Body of pancreas (tissue), 4 donors: ENCODE data around the gene NAB2. TPM values are rescaled to one million over a fixed set of nuclear protein-coding genes. Genes with fewer than 3 reads are reported as not detected.
"Not testable (repeated sequence)": the region's sequence is repeated elsewhere in the genome, so short reads cannot be mapped to it uniquely, and the experiment has no call there.

ENCODE experiments used
- ATAC-seq: fragments of 150-250 bp; one replicate; pipeline ENCODE4 v1.9.1; 2016
- DNase-seq, 4 donors: peaks; one replicate each; pipeline ENCODE4 v3.0.0-alpha.2; 2019
- H3K27ac ChIP-seq, 4 donors: fragments of 200-600 bp; sonication (generic); 1 replicate in 3 of 4; 2 replicates in 1 of 4; pipeline versions ENCODE4 v1.5.1 to v1.6.1; 2016 to 2019; ENCODE audit warnings: mild to moderate bottlenecking in 1 of 4, mixed read lengths in 1 of 4, moderate library complexity in 1 of 4
- H3K27me3 ChIP-seq, 2 donors: fragments of 200-600 bp; sonication (generic); one replicate each; pipeline ENCODE4 v1.6.0; 2016; ENCODE audit warnings: mild to moderate bottlenecking in 1 of 2
- H3K36me3 ChIP-seq, 2 donors: fragments of 200-600 bp; sonication (generic); replicated peaks in 1 of 2; 2 replicates each; pipeline ENCODE4 v1.5.1; 2016; ENCODE audit warnings: low read depth in 2 of 2; ENCODE audit not compliant: insufficient read depth in 1 of 2
- H3K4me1 ChIP-seq: fragments of 200-600 bp; sonication (generic); one replicate; pipeline ENCODE4 v1.6.0; 2016
- H3K4me3 ChIP-seq, 2 donors: fragments of 200-600 bp; sonication (generic); 1 replicate in 1 of 2; 2 replicates in 1 of 2; pipeline ENCODE4 v1.5.1; 2016 to 2019
- H3K9me3 ChIP-seq, 3 donors: fragments of 200-600 bp; sonication (generic); 1 replicate in 2 of 3; 2 replicates in 1 of 3; pipeline ENCODE4 v1.5.1; 2016
- POLR2A ChIP-seq, 3 donors: fragments of 450-650 bp; IDR thresholded peaks; one replicate each; pipeline ENCODE4 v1.6.1; 2016; ENCODE audit warnings: antibody characterized with exemption in 3 of 3, mild to moderate bottlenecking in 2 of 3
- WGBS, 2 donors: methylation state at CpG; one replicate each; pipeline ENCODE4 v1.1.5; 2017; 5-methylcytosine and 5-hydroxymethylcytosine counted together
- intact Hi-C: fragments of 100-400 bp; cut with DNase I; formaldehyde crosslinking; loops from one replicate; pipeline ENCODE4 v1.15.1; 2023
- total RNA-seq, 2 donors: library from RNA; depleted of rRNA; stranded (reverse); fragments of >200 nt; gene quantifications; one replicate each; pipeline ENCODE4 v1.1.0, GENCODE V29; 2016
- TF ChIP-seq, protein P1 (sequence below), 7 experiments: fragments of 450-650 bp in 4 of 7; fragments of 200-600 bp in 3 of 7; sonication (generic) in 3 of 7; IDR thresholded peaks; one replicate each; pipeline ENCODE4 v1.5.1; 2016 to 2019; ENCODE audit warnings: antibody characterized with exemption in 7 of 7

Gene NAB2
- total RNA-seq, 2 donors from 2014 or later: 4.0 to 7.3 TPM

DNA sequence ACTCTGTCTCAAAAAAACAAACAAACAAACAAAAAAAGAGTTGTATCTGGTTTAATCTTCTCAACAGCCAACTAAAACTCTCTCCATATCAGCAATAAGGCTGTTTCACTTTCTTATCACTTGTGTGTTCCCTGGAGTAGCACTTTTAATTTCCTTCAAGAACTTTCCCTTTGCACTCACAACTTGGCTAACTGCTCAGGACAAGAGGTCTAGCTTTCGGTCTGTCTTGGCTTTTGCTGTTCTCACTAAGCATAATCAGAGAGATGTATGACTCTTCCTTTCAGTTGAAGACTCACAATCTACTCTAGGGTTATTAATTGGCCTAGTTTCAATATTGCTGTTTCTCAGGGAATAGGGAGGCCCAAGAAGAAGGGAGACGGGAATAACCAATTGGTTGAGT lies 22.7 kb upstream of the NAB2 start:
- no peak for TF ChIP-seq POLR2A (IDR thresholded peaks at IDR 0.05)
- TF ChIP-seq, protein P1, sequence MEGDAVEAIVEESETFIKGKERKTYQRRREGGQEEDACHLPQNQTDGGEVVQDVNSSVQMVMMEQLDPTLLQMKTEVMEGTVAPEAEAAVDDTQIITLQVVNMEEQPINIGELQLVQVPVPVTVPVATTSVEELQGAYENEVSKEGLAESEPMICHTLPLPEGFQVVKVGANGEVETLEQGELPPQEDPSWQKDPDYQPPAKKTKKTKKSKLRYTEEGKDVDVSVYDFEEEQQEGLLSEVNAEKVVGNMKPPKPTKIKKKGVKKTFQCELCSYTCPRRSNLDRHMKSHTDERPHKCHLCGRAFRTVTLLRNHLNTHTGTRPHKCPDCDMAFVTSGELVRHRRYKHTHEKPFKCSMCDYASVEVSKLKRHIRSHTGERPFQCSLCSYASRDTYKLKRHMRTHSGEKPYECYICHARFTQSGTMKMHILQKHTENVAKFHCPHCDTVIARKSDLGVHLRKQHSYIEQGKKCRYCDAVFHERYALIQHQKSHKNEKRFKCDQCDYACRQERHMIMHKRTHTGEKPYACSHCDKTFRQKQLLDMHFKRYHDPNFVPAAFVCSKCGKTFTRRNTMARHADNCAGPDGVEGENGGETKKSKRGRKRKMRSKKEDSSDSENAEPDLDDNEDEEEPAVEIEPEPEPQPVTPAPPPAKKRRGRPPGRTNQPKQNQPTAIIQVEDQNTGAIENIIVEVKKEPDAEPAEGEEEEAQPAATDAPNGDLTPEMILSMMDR (IDR thresholded peaks at IDR 0.05): no peak
- ATAC-seq (no peak), DNase-seq (no peak)
- no peaks in the 10 kb centered on the region for H3K27me3 ChIP-seq
- H3K4me1 ChIP-seq: peaks cover 7% of the 10 kb centered on the region
- WGBS, 2 donors: 82 to 90% methylated on average over 2 of the region's 2 CpGs
- peaks cover 0 to 2% of the 10 kb centered on the region in 2 donors for H3K36me3 ChIP-seq
- no peak overlapping the region for H3K4me3 ChIP-seq
- H3K9me3 ChIP-seq: no peaks in the 10 kb centered on the region
- intact Hi-C loops: loop anchor here (5.0 kb wide), 2 partner anchors 51 to 126 kb away; no protein-coding TSS in a partner anchor
- no peak overlapping the region for H3K27ac ChIP-seq

DNA sequence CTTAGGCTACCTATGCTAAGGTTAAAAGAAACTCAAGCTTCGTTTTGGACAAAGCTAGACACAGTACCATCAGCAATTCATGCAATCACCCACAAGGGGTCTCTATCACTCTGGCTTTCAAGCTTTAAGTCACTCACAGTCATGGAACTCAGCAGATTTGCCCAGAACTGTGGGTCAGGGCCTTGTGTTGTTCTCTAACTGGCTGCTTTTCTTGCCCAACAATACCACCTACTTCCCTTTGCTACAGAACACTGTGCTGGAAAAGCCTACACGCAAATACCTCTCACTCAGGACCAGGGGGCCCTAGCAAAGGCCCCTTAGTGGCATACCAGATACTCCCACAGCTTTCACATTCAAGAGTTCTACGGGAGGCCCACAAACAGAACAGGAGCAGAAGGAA lies 19.4 kb upstream of the NAB2 start:
- no peak for TF ChIP-seq POLR2A (IDR thresholded peaks at IDR 0.05)
- TF ChIP-seq, protein P1 (IDR thresholded peaks at IDR 0.05): peak; percentile 70 to 96 (median 92)
- WGBS, 2 donors: 26 to 28% methylated on average over 3 of the region's 3 CpGs
- Histone ChIP-seq H3K27ac (peak overlapping the region in 3 of 4 donors; percentile 1 to 60 (median 24)), H3K27me3 (no peaks in the 10 kb centered on the region), H3K4me3 (no peak overlapping the region), H3K4me1 (peaks cover 7% of the 10 kb centered on the region), H3K9me3 (no peaks in the 10 kb centered on the region), H3K36me3 (peaks cover 0 to 3% of the 10 kb centered on the region in 2 donors)
- intact Hi-C loops: loop anchor here (5.0 kb wide), 2 partner anchors 48 to 123 kb away; no protein-coding TSS in a partner anchor
- DNase-seq: peak; percentile 69 to 88 (median 76)
- peak; percentile 99 for ATAC-seq

DNA sequence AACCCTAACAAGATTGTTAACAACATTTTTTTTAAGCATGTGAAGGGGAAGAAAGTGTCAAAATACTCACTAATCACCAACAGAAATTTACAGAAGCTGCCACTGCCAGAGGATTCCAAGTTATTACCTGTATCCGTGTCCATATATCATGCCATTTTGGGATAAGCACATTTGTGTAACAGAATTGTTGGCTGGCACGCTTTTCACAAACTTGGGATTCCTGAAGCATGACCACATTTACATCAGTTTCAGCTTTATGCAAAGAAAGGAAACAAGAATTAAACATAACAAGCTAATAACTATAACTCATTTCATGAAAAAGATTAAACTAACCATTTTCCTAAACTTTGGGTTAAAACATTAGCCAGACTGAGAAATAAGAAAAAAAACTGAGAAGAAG lies 16.3 kb upstream of the NAB2 start:
- DNase-seq (no peak), ATAC-seq (no peak)
- Histone ChIP-seq H3K9me3 (no peaks in the 10 kb centered on the region), H3K27me3 (no peaks in the 10 kb centered on the region), H3K36me3 (peaks cover 0 to 3% of the 10 kb centered on the region in 2 donors), H3K27ac (no peak overlapping the region), H3K4me1 (peaks cover 9% of the 10 kb centered on the region), H3K4me3 (no peak overlapping the region)
- TF ChIP-seq, protein P1 (IDR thresholded peaks at IDR 0.05): no peak
- no peak for TF ChIP-seq POLR2A (IDR thresholded peaks at IDR 0.05)
- intact Hi-C loops: loop anchor here (5.0 kb wide), 1 partner anchor 35 kb away; no protein-coding TSS in a partner anchor
- WGBS, 2 donors: 81 to 84% methylated on average over 2 of the region's 2 CpGs

DNA sequence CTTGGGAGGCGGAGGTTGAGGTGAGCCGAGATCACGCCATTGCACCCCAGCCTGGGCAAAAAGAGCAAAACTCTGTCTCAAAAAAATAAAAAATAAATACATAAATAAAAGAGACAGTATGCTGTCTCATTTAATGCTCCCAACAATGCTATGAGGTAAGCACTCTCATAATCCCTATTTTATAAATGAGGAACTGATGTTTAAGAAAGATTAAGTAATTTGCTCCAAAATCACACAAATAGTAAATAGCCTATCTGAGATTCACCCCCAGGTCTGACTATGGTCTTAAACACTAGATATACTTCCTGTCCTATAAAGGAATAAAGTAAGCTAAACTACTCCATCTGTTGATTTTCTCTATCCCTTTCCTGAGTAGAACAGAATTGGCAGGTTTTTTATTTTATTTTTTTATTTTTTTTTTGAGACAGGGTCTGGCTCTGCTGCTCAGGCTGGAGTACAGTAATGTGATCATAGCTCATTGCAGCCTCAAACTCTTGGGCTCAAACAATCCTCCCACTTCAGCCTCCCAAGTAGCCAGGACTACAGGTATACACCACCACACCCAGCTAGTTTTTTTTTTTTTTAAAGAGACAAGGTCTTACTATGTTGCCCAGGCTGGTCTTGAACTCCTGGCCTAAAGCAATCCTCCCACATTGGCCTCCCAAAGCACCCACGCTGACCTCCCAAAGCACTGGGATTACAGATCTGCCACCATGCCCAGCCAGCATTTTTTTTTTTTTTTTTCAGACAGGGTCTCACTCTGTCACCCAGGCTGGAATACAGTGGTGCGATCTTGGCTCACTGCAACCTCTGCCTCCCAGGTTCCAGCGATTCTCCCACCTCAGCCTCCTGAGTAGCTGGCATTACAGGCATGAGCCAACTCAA lies 15.1 kb upstream of the NAB2 start:
- H3K36me3 ChIP-seq, H3K4me3 ChIP-seq, DNase-seq, H3K9me3 ChIP-seq, H3K27ac ChIP-seq, H3K27me3 ChIP-seq, ATAC-seq: not testable (repeated sequence)
- intact Hi-C loops: loop anchor here (5.0 kb wide), 1 partner anchor 33 kb away; no protein-coding TSS in a partner anchor
- H3K4me1 ChIP-seq: peaks cover 16% of the 10 kb centered on the region
- 96 to 99% methylated on average over 6 of the region's 6 CpGs for WGBS, 2 donors

DNA sequence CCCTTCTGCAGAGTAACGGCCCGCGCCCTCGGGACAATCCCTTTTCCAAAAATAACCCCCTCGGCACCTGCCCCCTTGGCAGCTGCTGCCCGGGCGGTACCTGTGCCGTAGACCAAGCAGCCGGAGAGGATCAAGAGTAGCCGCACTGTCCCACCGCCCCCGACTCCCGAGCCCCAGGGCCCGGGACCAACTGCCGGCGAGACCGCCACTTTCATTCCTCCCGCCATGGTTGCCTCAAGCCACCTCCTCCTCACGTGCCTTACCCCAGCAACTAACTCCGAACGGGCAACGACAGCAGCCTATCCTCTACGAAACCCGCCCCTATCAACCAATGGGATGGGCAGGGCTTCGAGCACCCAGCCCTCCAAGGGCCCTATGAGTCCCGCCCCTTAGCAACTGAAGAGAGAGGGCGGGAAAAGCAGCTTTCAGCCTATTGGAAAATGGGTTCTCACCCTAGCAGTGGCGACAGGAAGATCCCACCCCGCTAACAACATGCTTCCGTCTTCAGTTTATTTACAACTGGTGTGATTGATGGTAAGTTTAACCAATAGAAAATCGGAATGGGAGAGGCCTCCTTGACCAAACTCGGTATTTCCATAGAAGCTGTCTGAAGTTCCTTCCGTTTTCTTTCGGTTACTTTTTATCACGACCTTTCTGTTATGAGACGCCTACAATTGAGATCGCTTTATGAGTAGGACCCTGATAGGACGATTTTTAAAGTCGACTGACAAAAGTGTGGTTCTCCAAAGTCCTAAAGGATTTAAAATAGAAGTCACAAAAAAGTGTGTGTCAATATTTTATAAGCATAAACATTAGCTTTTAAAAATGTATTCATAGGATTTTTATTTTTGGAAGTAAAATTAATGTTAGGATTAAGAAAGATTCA lies 10.2 kb upstream of the NAB2 start, which contains the start of gene NEMP1:
Gene NEMP1 (minus strand): TSS at position 273 of the 886 bp plus-strand sequence. CDS start 46 bp downstream, at position 227.
- peak within 1 kb of the TSS; percentile 42 to 75 for H3K4me3 ChIP-seq
- 0 to 1% methylated on average over 29 to 39 of the region's 39 CpGs for WGBS, 2 donors
- H3K9me3 ChIP-seq: no peaks in the 10 kb centered on the region
- peak; percentile 96 to 99 (median 98) for DNase-seq
- peak within 1 kb of the TSS; percentile 39 to 86 (median 62) for H3K27ac ChIP-seq
- TF ChIP-seq POLR2A (IDR thresholded peaks at IDR 0.05): peak in 2 of 3 donors; percentile 45 to 47
- TF ChIP-seq, protein P1 (IDR thresholded peaks at IDR 0.05): no peak
- intact Hi-C loops: no loop called here
- peak; percentile 100 for ATAC-seq
- no peaks in the 10 kb centered on the region for H3K27me3 ChIP-seq
- no peaks in the 10 kb centered on the region for H3K36me3 ChIP-seq
- peaks cover 14% of the 10 kb centered on the region for H3K4me1 ChIP-seq
